ENCODE data around the gene ITGA11.

DNA sequence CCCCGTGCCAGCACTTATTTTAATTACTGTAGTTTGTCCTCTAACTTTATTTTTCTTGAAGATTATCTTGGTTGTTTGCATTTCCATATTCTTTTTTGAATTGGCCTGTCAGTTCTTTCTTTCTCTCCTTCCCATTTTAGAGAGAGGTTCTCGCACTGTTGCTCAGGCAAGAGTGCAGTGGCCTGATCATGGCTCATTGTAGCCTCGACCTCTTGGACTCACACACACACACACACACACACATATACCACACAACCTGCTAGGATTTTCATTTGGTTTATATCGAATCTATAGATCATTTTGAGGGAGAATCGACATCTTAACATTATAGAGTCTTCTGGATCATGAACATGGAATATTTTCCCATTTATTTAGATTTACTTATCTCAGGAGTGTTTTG is 145.7 kb downstream of the ITGA11 start:
- TF ChIP-seq, protein P1, sequence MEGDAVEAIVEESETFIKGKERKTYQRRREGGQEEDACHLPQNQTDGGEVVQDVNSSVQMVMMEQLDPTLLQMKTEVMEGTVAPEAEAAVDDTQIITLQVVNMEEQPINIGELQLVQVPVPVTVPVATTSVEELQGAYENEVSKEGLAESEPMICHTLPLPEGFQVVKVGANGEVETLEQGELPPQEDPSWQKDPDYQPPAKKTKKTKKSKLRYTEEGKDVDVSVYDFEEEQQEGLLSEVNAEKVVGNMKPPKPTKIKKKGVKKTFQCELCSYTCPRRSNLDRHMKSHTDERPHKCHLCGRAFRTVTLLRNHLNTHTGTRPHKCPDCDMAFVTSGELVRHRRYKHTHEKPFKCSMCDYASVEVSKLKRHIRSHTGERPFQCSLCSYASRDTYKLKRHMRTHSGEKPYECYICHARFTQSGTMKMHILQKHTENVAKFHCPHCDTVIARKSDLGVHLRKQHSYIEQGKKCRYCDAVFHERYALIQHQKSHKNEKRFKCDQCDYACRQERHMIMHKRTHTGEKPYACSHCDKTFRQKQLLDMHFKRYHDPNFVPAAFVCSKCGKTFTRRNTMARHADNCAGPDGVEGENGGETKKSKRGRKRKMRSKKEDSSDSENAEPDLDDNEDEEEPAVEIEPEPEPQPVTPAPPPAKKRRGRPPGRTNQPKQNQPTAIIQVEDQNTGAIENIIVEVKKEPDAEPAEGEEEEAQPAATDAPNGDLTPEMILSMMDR (IDR thresholded peaks at IDR 0.05), result no peak
- TF ChIP-seq EZH2 (IDR thresholded peaks at IDR 0.05; ENCODE audit: borderline replicate concordance, insufficient read depth, low read depth, low read length, poor library complexity, severe bottlenecking), result no peak
